CD4-positive, alpha-beta T cell treated with Interleukin-21 for 1 hour (primary cell): ENCODE data around the gene VAT1L.
A peak's percentile ranks its signal among the peaks of the same experiment; 100 is the strongest.
"Not testable (repeated sequence)": the region's sequence is repeated elsewhere in the genome, so short reads cannot be mapped to it uniquely, and the experiment has no call there.

ENCODE experiments used
- DNase-seq: peaks from one replicate; pipeline ENCODE4 v3.0.0-alpha.2; 2020

VAT1L gene

DNA sequence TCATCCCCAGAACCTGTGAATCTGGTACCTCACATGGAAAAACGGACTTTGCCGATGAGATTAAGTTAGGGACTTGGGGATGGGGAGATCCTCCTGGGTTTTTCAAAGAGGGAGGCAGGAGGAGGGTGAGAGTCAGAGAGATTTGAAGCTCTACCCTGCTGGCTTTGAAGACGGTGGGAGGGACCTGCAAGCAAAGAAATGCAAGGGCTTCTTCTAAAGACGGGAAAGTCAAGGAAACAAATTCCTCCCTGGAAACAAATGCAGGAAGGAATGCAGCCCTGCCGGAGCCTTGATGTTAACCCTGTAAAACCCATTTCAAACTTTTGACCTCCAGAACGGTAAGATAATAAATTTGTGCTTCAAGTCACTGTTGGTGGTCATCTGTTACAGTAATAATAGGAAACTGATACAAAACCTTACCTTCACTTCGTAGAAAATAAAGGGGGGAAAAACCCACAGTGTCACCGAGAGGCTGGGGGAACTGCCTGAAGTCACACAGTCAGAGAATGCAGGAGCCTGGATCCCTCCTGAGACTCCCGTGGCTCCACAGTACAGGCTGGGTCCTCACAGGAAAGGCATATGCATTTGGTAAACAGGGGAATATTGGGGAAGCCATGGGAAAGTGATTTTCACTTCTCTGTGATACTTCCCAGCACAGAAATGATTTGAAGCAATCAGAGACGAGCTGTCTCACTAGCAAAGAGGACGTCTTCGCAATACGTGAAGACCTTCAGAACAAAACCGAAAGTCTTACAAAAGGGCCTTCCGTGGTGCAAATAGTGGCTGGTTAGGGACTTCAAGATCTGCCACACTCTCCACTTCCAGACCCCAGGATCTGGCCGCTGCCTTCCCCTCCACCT, 175.1 kb downstream of the VAT1L start:
- DNase-seq: peak; percentile 19

GRCh38 chr16:77965346-77965745, 177.0 kb downstream of the VAT1L start:
- DNase-seq: no peak

DNA sequence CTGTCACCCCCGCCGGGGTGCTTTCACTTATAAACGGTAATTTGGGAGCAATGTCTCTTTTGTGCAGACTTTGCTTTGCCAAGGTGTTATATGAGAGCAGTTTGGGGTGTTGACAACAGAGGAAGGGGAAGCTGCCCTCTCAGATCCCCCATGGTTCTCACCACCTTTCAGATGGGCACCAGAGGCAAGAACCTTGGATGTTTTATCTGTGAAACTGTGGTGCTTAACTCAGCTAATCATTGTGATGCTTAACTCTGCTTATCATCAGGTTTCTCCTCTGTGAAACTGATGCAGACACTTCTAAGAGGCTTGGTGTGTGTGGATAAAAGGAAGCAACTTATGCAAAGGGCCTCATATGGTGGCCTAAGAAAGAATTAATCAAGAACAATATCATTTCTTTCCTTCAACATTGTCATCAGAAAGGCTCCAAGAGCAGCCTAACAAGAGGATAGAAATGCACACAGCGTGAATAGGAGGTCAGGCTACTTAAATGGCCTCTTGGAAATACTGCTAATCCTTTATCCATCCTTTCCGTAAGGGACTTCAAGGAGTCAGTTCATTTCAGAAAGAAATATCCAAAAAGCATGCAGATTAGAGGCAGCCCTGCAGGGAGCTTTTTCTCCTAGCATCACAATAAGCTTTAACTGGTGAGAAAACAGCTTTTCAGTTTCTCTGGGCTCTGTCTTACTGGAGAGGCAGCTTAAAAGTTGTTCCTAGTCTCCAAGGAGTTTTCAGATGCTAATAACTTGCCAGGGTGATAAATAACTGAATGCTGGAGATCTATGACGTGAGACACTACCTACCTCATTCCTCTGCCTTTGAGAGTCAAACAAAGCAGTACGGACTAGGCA, 178.9 kb downstream of the VAT1L start:
- DNase-seq: no peak

- DNase-seq: no peak
These were observed 181.5 kb downstream of the VAT1L start for GRCh38 chr16:77969861-77970260.

DNA sequence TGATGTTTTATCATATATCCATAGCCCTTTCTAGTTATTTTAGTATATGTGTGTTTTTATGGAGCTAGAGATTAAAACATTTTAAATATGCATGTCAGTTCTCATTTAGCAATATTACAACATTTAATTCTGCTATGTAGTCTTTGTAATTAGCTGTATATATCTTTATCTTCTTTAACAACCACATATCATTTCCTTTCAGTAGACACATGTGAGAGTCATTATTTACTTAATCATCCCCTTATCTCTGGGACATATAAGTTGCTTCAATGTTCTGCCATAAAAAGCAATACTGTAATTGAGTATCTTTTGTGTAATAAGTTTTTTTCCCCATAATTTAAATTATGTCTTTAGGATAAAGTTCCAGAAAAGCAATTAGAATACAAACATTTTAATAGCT, 182.0 kb downstream of the VAT1L start:
- no peak for DNase-seq

GRCh38 chr16:77971306-77972061, 183.1 kb downstream of the VAT1L start:
- peak; percentile 65 for DNase-seq

- no peak for DNase-seq
These were observed 183.7 kb downstream of the VAT1L start for GRCh38 chr16:77972062-77972392.

DNA sequence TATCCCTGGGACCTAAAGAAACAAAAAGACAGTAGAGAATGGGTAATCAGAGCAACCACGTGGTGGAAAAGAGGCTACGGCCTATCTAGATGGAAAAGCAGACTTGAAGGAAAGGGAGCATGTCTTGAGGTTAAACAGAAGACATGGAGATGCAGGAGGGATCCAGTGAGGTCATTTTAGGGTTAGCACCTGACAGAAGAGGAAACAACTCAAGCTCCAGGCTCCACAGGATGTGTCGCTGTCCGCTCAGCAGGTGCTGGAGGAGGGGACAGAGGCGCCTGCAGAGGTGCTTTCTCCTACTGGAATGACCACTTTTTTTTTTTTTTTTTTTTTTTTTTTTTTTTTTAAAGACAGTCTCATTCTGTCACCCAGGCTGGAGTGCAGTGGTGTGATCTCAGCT, 186.5 kb downstream of the VAT1L start:
- DNase-seq: no peak

GRCh38 chr16:77975942-77976341, 187.6 kb downstream of the VAT1L start:
- no peak for DNase-seq

DNA sequence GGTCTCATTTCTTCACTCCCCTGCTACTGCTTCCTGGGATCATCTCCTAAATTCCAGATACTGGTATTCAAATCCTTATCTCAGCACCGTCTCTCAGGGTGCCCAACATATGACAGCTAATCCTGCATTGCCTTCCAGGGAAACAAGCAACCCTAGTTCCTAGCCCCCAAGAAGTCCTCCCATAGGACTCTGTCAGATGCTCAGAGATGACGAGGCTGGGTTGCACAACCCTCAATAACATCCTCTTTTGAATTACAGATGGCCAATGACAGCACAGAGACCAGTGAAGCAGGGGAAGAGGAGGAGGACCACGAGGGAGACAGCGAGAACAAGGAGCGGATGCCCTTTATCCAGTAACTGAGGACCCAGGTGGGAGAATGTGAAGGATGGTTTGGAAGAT, 189.0 kb downstream of the VAT1L start:
- no peak for DNase-seq

GRCh38 chr16:77985111-77985510, 196.7 kb downstream of the VAT1L start:
- no peak for DNase-seq

DNA sequence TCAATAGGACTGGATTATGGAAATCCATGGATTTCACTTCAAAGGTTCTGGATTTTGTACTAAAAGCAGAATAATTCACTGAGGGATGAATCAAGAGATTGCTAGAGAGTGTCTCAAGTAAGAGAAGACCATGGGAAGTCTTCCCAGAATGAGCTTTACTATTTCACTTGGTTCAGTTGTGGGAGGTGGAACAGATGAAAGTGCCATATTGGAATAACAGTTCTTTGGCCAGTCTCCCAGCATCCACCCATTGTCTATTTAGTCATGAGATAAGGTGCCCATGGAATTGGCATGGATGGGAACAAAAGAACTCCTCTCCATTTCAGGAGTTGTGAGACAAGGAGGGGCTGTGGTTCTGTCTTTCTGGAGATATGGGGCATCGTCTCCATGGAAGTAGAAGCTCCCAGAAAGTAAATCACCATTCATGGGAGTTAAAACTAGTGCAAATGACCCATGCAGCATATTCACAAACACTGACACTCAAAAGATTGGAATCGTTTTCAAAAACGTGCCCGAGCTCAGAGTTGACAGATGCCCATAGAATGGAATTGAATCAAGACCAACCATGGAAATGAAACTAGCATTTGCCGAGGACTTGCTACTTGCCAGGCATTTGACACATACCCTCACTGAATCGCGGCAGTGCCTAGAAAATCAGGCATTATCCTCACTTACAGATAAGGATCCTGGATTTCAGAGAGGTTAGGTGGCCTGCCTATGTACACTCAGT, 197.8 kb downstream of the VAT1L start:
- DNase-seq: no peak

- DNase-seq: no peak
These were observed 199.4 kb downstream of the VAT1L start for GRCh38 chr16:77987810-77988209.

GRCh38 chr16:77989846-77990245, 201.5 kb downstream of the VAT1L start:
- no peak for DNase-seq

GRCh38 chr16:77991701-77992100, 203.3 kb downstream of the VAT1L start:
- DNase-seq: no peak

GRCh38 chr16:77992381-77992780, 204.0 kb downstream of the VAT1L start:
- DNase-seq: not testable (repeated sequence)

GRCh38 chr16:77993111-77993985, 205.0 kb downstream of the VAT1L start:
- DNase-seq: no peak

GRCh38 chr16:77995843-77996455, 207.6 kb downstream of the VAT1L start:
- no peak for DNase-seq

GRCh38 chr16:77998350-77999023, 210.1 kb downstream of the VAT1L start:
- DNase-seq: no peak

DNA sequence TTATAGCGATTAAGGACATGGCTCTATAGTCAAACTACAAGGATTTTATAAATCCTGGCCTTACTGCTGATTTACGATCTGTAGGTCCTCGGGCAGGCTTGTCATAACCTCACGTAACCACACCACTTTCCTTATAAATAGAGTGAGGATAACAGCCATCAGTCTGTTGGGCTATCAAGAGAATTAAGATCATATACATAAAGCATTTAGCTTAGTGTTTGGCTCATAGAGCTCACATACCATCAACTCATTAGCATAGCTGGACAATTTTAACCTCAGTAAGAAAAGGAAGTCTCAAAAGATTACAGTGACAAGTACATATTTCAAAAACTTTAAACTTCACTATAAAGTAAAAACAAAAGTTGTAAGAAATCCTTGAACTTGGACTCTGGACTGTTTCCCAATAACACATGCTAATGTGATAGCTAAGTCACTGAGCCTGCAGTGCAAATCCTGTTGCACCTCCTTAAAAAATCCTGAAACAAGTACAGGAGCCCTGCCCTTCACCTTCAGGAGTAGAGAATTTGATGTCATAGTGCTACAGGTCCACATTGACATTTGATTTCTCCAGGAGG, 213.2 kb downstream of the VAT1L start:
- no peak for DNase-seq
